GM20000 (cell line): Measurements from ENCODE around the gene PPARGC1A.

Source experiments
- DNase-seq: peaks from one replicate; pipeline ENCODE4 v3.0.0; 2012; ENCODE audit warnings: low spot score
- TF ChIP-seq, protein P1 (sequence below): IDR thresholded peaks from 2 replicates; pipeline ENCODE4 v1.5.1; 2012; ENCODE audit warnings: mild to moderate bottlenecking, control low read depth; ENCODE audit errors: extremely low read depth, missing control alignments

Gene PPARGC1A

DNA sequence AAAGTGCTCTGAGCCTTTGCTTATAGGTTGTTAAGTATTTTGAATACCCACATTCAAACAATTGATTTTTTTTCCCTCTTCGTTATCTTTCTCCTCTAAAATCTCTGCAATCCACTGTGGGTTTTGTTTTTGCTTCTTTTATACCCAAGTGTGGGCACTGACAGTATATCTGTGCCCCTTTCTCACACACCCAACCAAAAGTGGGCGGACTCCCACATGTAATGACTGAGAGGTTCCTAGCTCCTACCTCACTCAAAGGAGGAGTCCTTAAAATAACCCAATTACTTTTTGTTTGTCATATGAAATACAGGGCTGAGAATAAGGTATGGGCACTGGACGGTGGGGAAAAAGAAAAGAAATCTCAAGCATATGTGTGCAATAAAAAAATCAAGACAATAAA lies 51.7 kb downstream of the PPARGC1A start:
- DNase-seq = no peak
- TF ChIP-seq, protein P1, sequence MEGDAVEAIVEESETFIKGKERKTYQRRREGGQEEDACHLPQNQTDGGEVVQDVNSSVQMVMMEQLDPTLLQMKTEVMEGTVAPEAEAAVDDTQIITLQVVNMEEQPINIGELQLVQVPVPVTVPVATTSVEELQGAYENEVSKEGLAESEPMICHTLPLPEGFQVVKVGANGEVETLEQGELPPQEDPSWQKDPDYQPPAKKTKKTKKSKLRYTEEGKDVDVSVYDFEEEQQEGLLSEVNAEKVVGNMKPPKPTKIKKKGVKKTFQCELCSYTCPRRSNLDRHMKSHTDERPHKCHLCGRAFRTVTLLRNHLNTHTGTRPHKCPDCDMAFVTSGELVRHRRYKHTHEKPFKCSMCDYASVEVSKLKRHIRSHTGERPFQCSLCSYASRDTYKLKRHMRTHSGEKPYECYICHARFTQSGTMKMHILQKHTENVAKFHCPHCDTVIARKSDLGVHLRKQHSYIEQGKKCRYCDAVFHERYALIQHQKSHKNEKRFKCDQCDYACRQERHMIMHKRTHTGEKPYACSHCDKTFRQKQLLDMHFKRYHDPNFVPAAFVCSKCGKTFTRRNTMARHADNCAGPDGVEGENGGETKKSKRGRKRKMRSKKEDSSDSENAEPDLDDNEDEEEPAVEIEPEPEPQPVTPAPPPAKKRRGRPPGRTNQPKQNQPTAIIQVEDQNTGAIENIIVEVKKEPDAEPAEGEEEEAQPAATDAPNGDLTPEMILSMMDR = no peak

DNA sequence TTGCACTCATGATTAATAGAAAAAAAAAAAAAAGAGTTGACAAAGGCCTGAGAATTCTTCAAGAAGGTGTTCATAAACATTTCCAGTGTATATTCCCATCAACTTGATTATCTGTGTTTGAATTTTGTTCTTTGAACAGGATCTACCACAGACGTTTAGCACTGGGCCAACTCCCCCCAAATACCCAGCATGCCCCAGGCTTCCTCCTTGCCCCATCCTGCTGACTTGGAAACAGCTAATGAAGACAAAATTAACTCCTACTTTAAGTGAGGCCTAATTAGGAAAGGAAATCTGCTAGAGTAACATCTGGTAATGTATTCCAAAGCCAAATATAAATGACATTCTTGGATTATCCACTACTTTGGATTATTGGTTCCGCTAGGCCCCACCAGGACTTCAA lies 52.5 kb downstream of the PPARGC1A start:
- TF ChIP-seq, protein P1 = no peak
- no peak for DNase-seq

DNA sequence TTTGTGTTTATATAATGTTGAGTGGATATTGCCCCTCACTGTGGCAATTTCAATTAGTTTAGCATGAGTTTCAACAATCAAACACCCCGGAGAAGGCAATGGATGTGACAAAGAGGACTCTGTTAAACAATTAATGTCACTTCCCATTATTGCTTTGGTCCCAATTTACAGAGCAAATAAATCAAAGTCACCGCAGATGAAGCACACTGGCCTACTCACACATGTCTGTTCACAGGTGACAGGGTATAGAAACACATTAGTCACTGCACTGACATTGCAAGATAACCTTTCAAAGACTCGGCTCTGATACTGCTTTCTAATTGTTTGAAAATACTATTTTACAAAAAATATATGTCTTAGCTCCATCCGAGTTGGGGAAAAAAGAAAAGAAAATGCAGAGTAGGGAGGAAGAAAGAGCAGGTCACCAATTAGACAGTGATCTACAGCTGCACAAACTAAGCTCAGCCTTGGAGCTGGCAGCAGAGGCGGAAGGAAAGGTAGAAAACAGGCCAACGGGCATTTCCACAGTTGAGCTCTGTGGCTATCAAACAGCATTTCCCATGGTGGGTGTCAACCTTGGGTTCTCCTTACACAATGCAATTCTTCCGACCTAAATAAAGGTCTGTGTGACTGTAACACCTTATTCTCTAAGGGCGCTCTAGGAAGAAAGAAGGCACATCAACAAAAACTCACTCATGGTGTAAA lies 53.9 kb downstream of the PPARGC1A start:
- DNase-seq = no peak
- TF ChIP-seq, protein P1 = no peak

DNA sequence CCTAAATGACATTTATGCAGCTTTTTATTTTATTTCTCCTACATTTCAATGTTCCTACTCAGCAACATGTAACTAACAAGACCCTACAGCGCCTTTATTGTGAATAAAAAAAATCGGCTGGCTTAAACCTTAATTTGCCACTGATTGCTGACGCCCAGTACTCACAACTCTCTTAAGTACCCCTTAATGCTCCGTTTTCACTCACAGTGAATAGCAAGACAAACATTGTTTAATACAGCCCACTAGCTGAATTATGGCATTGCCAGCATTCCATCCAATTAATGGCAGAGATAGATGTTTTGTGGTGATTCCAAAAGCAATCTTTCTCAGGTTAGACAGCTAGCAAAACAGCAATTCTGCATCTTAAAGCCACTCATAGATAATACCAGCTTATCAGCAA lies 61.1 kb downstream of the PPARGC1A start:
- TF ChIP-seq, protein P1 = no peak
- no peak for DNase-seq

DNA sequence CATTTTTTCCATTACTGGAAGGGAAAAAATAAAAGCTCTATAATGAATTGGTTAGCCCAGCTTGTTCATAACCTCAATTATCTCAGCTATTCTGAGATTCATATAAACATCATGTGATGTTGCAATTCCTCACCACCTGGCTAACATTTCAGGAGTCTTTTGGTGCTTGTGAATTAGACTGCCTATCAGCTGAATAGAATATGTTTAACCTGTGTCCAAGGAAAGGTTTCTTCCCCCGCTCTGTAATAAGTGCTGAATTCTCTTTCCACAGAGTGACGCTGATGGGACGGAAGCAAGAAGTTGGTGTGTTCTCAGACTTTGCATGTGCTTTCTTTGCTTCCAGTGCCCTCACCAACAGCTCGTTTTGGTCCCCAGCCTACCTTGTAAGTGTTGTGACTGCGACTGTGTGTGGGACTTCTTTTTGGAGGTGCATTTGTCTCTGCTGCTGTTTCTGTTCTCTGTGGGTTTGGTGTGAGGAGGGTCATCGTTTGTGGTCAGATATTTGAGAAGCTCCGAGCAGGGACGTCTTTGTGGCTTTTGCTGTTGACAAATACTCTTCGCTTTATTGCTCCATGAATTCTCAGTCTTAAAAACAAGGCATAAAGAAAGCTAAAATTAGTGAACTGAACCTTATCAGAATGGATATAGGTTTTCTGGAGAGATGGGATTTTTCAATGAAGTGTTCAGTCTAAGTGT lies 61.7 kb downstream of the PPARGC1A start:
- TF ChIP-seq, protein P1 = no peak
- no peak for DNase-seq

DNA sequence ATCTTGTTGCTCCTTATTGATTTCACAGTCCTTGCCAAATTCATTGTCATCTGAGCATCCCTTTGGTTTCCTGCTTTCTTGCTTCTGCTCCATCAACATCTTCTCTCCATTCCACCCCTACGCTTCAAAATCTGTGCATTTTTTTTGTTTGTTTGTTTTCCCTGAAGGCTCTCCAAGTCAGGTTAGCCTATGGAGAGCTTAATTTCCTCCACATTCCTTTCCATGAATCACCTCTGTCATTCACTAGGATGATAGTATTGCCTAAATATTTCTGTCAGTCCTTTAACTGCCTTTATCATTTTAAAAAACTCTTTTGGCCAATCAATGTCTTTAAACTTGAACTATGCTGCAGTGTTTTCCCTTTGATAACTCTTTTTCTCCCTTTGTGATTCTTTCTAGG lies 67.7 kb downstream of the PPARGC1A start:
- DNase-seq = no peak
- TF ChIP-seq, protein P1 = no peak

DNA sequence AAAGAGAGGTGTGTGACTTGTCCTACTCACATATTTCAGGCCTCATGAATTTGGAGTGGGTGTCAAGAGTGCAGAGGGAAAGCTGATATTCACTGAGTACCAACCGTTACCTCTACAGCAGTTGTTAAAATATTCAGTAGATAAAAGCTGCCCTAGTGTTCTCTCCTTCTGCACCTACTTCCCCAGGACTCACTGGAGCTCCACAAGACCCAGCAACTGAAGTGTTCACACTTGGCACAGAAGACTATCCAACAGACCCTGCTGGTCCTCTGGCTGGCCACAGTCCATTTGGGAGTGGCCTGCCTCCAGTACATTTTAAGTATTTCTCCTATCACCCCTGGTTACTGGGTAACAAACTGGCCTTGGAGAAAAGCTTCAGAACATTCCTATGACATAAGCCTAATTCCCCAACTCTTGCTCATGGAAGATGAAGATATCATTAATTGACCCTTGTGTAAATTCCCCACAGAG lies 70.8 kb downstream of the PPARGC1A start:
- DNase-seq = no peak
- TF ChIP-seq, protein P1 = no peak
